ENCODE data around the gene SLC25A21.
"Not testable (repeated sequence)": the region's sequence is repeated elsewhere in the genome, so short reads cannot be mapped to it uniquely, and the experiment has no call there.

The SLC25A21 gene

GRCh38 chr14:36750244-36750643 lies 422.2 kb downstream of the SLC25A21 start:
- DNase-seq = no peak

GRCh38 chr14:36748610-36749213 lies 423.7 kb downstream of the SLC25A21 start:
- DNase-seq = no peak

- no peak for DNase-seq
These were observed 424.8 kb downstream of the SLC25A21 start for GRCh38 chr14:36747411-36748184.

GRCh38 chr14:36746872-36747271 lies 425.5 kb downstream of the SLC25A21 start:
- DNase-seq = no peak

GRCh38 chr14:36741858-36742257 lies 430.5 kb downstream of the SLC25A21 start:
- no peak for DNase-seq

- no peak for DNase-seq
These were observed 434.1 kb downstream of the SLC25A21 start for GRCh38 chr14:36738269-36738668.

- no peak for DNase-seq
These were observed 446.3 kb downstream of the SLC25A21 start for GRCh38 chr14:36726128-36726527.

- DNase-seq = no peak
These were observed 448.2 kb downstream of the SLC25A21 start for GRCh38 chr14:36724162-36724561.

GRCh38 chr14:36723530-36723929 lies 448.9 kb downstream of the SLC25A21 start:
- DNase-seq = no peak

GRCh38 chr14:36721877-36722276 lies 450.5 kb downstream of the SLC25A21 start:
- DNase-seq = no peak

GRCh38 chr14:36720657-36721056 lies 451.7 kb downstream of the SLC25A21 start:
- DNase-seq = no peak

- no peak for DNase-seq
These were observed 452.6 kb downstream of the SLC25A21 start for GRCh38 chr14:36719823-36720222.

- DNase-seq = no peak
These were observed 454.2 kb downstream of the SLC25A21 start for GRCh38 chr14:36718216-36718615.

GRCh38 chr14:36717363-36717762 lies 455.0 kb downstream of the SLC25A21 start:
- DNase-seq = no peak

- no peak for DNase-seq
These were observed 455.7 kb downstream of the SLC25A21 start for GRCh38 chr14:36716614-36717184.

- no peak for DNase-seq
These were observed 458.3 kb downstream of the SLC25A21 start for GRCh38 chr14:36713960-36714703.

GRCh38 chr14:36707570-36707969 lies 464.8 kb downstream of the SLC25A21 start:
- DNase-seq = no peak

- no peak for DNase-seq
These were observed 469.9 kb downstream of the SLC25A21 start for GRCh38 chr14:36702474-36702873.

GRCh38 chr14:36701132-36701531 lies 471.3 kb downstream of the SLC25A21 start:
- DNase-seq = no peak

GRCh38 chr14:36700651-36701050 lies 471.8 kb downstream of the SLC25A21 start:
- DNase-seq = no peak

- DNase-seq = not testable (repeated sequence)
These were observed 473.0 kb downstream of the SLC25A21 start for GRCh38 chr14:36699420-36699819.

- no peak for DNase-seq
These were observed 481.9 kb downstream of the SLC25A21 start for GRCh38 chr14:36690311-36691040.

- no peak for DNase-seq
These were observed 487.5 kb downstream of the SLC25A21 start for GRCh38 chr14:36684946-36685345.

Data from cerebellar nuclear complex (tissue), 1 donor.